ENCODE measurements around the gene TMEM108.

Gene TMEM108

GRCh38 chr3:133369068-133369440 is 330.9 kb downstream of the TMEM108 start:
- H3K36me3 Mint-ChIP-seq = no peaks in the 10 kb centered on the region
- H3K4me3 Mint-ChIP-seq = no peak overlapping the region
- H3K27ac Mint-ChIP-seq = no peak overlapping the region
- H3K27me3 Mint-ChIP-seq = peaks cover 18 to 24% of the 10 kb centered on the region in 2 donors
- no peak for DNase-seq
- H3K9me3 Mint-ChIP-seq = no peaks in the 10 kb centered on the region
- H3K4me1 Mint-ChIP-seq = no peaks in the 10 kb centered on the region
- ATAC-seq (replicated peaks) = no peak

GRCh38 chr3:133371181-133371580 is 333.0 kb downstream of the TMEM108 start:
- no peak for DNase-seq
- H3K27me3 Mint-ChIP-seq = peaks cover 14 to 18% of the 10 kb centered on the region in 2 donors
- no peak overlapping the region for H3K4me3 Mint-ChIP-seq
- H3K4me1 Mint-ChIP-seq = no peaks in the 10 kb centered on the region
- H3K9me3 Mint-ChIP-seq = no peaks in the 10 kb centered on the region
- no peaks in the 10 kb centered on the region for H3K36me3 Mint-ChIP-seq
- H3K27ac Mint-ChIP-seq = no peak overlapping the region
- no peak for ATAC-seq (replicated peaks)

- no peak for DNase-seq
- ATAC-seq (replicated peaks) = no peak
- Mint-ChIP-seq H3K27me3 (peaks cover 14 to 18% of the 10 kb centered on the region in 2 donors), H3K9me3 (no peaks in the 10 kb centered on the region), H3K27ac (no peak overlapping the region), H3K4me1 (no peaks in the 10 kb centered on the region), H3K36me3 (no peaks in the 10 kb centered on the region), H3K4me3 (no peak overlapping the region)
Observed at GRCh38 chr3:133371676-133372075, 333.5 kb downstream of the TMEM108 start.

GRCh38 chr3:133374708-133375402 is 336.7 kb downstream of the TMEM108 start:
- H3K9me3 Mint-ChIP-seq = no peaks in the 10 kb centered on the region
- H3K27ac Mint-ChIP-seq = no peak overlapping the region
- ATAC-seq (replicated peaks) = no peak
- no peaks in the 10 kb centered on the region for H3K36me3 Mint-ChIP-seq
- H3K4me3 Mint-ChIP-seq = no peak overlapping the region
- no peak for DNase-seq
- peaks cover 10 to 12% of the 10 kb centered on the region in 2 donors for H3K27me3 Mint-ChIP-seq
- no peaks in the 10 kb centered on the region for H3K4me1 Mint-ChIP-seq

- Mint-ChIP-seq H3K4me1 (no peaks in the 10 kb centered on the region), H3K27me3 (peaks cover 5 to 12% of the 10 kb centered on the region in 2 donors), H3K4me3 (no peak overlapping the region), H3K9me3 (no peaks in the 10 kb centered on the region), H3K36me3 (no peaks in the 10 kb centered on the region), H3K27ac (no peak overlapping the region)
- no peak for ATAC-seq (replicated peaks)
- DNase-seq = no peak
Observed at GRCh38 chr3:133375403-133375745, 337.2 kb downstream of the TMEM108 start.

GRCh38 chr3:133376810-133377209 is 338.6 kb downstream of the TMEM108 start:
- ATAC-seq (replicated peaks) = no peak
- Mint-ChIP-seq H3K4me3 (no peak overlapping the region), H3K27me3 (peaks cover 5 to 12% of the 10 kb centered on the region in 2 donors), H3K9me3 (no peaks in the 10 kb centered on the region), H3K36me3 (no peaks in the 10 kb centered on the region), H3K27ac (no peak overlapping the region), H3K4me1 (no peaks in the 10 kb centered on the region)
- DNase-seq = no peak

GRCh38 chr3:133377396-133377795 is 339.2 kb downstream of the TMEM108 start:
- H3K27me3 Mint-ChIP-seq = peaks cover 5 to 12% of the 10 kb centered on the region in 2 donors
- H3K4me3 Mint-ChIP-seq = no peak overlapping the region
- H3K4me1 Mint-ChIP-seq = no peaks in the 10 kb centered on the region
- DNase-seq (no peak), ATAC-seq (replicated peaks) (peak; percentile 29)
- H3K36me3 Mint-ChIP-seq = no peaks in the 10 kb centered on the region
- H3K9me3 Mint-ChIP-seq = no peaks in the 10 kb centered on the region
- H3K27ac Mint-ChIP-seq = no peak overlapping the region

GRCh38 chr3:133379926-133380325 is 341.7 kb downstream of the TMEM108 start:
- no peak for DNase-seq
- no peak for ATAC-seq (replicated peaks)
- Mint-ChIP-seq H3K36me3 (no peaks in the 10 kb centered on the region), H3K4me1 (peaks cover 0 to 3% of the 10 kb centered on the region in 2 donors), H3K4me3 (no peak overlapping the region), H3K27ac (no peak overlapping the region), H3K27me3 (peaks cover 8 to 28% of the 10 kb centered on the region in 2 donors), H3K9me3 (no peaks in the 10 kb centered on the region)

GRCh38 chr3:133380481-133381225 is 342.5 kb downstream of the TMEM108 start:
- peaks cover 2 to 4% of the 10 kb centered on the region in 2 donors for H3K4me1 Mint-ChIP-seq
- H3K4me3 Mint-ChIP-seq = no peak overlapping the region
- H3K9me3 Mint-ChIP-seq = no peaks in the 10 kb centered on the region

GRCh38 chr3:133381346-133382109 is 343.3 kb downstream of the TMEM108 start:
- ATAC-seq (replicated peaks) = no peak
- Mint-ChIP-seq H3K4me1 (peaks cover 5 to 6% of the 10 kb centered on the region in 2 donors), H3K4me3 (no peak overlapping the region), H3K36me3 (no peaks in the 10 kb centered on the region), H3K27ac (no peak overlapping the region), H3K27me3 (peaks cover 13 to 34% of the 10 kb centered on the region in 2 donors), H3K9me3 (peaks cover 0 to 1% of the 10 kb centered on the region in 2 donors)
- DNase-seq = no peak

More at GRCh38 chr3:133380481-133381225, 342.5 kb downstream of the TMEM108 start:
- ATAC-seq (replicated peaks) (no peak), DNase-seq (no peak)
- peaks cover 13 to 33% of the 10 kb centered on the region in 2 donors for H3K27me3 Mint-ChIP-seq
- H3K27ac Mint-ChIP-seq = no peak overlapping the region
- no peaks in the 10 kb centered on the region for H3K36me3 Mint-ChIP-seq

- H3K9me3 Mint-ChIP-seq = peaks cover 0 to 1% of the 10 kb centered on the region in 2 donors
- H3K36me3 Mint-ChIP-seq = no peaks in the 10 kb centered on the region
- ATAC-seq (replicated peaks) (no peak), DNase-seq (no peak)
- H3K4me3 Mint-ChIP-seq = no peak overlapping the region
- no peak overlapping the region for H3K27ac Mint-ChIP-seq
- H3K27me3 Mint-ChIP-seq = peaks cover 13 to 34% of the 10 kb centered on the region in 2 donors
- H3K4me1 Mint-ChIP-seq = peaks cover 6 to 7% of the 10 kb centered on the region in 2 donors
Observed at GRCh38 chr3:133383175-133383574, 345.0 kb downstream of the TMEM108 start.

GRCh38 chr3:133383741-133384140 is 345.6 kb downstream of the TMEM108 start:
- Mint-ChIP-seq H3K27ac (no peak overlapping the region), H3K27me3 (peaks cover 13 to 34% of the 10 kb centered on the region in 2 donors), H3K9me3 (peaks cover 0 to 1% of the 10 kb centered on the region in 2 donors), H3K36me3 (no peaks in the 10 kb centered on the region), H3K4me1 (peaks cover 6 to 7% of the 10 kb centered on the region in 2 donors), H3K4me3 (no peak overlapping the region)
- DNase-seq (no peak), ATAC-seq (replicated peaks) (no peak)

GRCh38 chr3:133384331-133385027 is 346.3 kb downstream of the TMEM108 start:
- no peak overlapping the region for H3K27ac Mint-ChIP-seq
- H3K4me1 Mint-ChIP-seq = peaks cover 6 to 7% of the 10 kb centered on the region in 2 donors
- DNase-seq = peak; percentile 12
- H3K27me3 Mint-ChIP-seq = peaks cover 13 to 34% of the 10 kb centered on the region in 2 donors
- ATAC-seq (replicated peaks) = peak; percentile 89 to 92
- peaks cover 0 to 1% of the 10 kb centered on the region in 2 donors for H3K9me3 Mint-ChIP-seq
- no peak overlapping the region for H3K4me3 Mint-ChIP-seq
- H3K36me3 Mint-ChIP-seq = no peaks in the 10 kb centered on the region

- peaks cover 6 to 7% of the 10 kb centered on the region in 2 donors for H3K4me1 Mint-ChIP-seq
- no peaks in the 10 kb centered on the region for H3K36me3 Mint-ChIP-seq
- no peak for ATAC-seq (replicated peaks)
- peaks cover 0 to 1% of the 10 kb centered on the region in 2 donors for H3K9me3 Mint-ChIP-seq
- no peak for DNase-seq
- H3K4me3 Mint-ChIP-seq = no peak overlapping the region
- peaks cover 13 to 27% of the 10 kb centered on the region in 2 donors for H3K27me3 Mint-ChIP-seq
- H3K27ac Mint-ChIP-seq = no peak overlapping the region
Observed at GRCh38 chr3:133386876-133387275, 348.7 kb downstream of the TMEM108 start.

Data from stimulated activated naive B cell treated with anti-CD40 and anti-IgM and Interleukin-4, amounts not matched to agents 10 μg/mL and 1 μg/mL and 100 μg/mL, for 72 hours (primary cell).